Measurements from ENCODE around the gene IMMP2L. TPM values are rescaled to one million over a fixed set of nuclear protein-coding genes. Genes with fewer than 3 reads are reported as not detected.

The IMMP2L gene
- total RNA-seq, 1 donor, result 8.2 TPM

DNA sequence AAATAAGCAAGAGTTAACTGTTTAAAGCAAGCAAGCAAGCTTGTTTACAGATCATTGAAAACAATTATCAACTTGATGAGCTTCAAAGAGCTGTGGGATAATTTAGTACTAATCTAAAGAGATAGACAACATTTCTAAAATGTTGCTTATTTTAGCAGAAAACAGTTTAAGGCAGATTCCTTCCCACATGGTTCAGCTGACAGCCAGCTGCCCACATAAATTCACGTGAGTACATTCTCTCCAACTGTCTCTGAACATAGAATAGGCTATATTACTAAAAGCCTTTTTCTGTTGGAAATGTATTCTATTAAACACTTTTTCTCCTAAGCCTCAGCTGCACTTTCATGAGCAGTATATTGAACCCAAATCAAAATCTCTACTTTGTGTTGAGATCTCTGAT is 297.3 kb downstream of the IMMP2L start:
- no peak overlapping the region for H3K4me3 ChIP-seq (ENCODE audit: low read depth, low read length)
- DNase-seq (ENCODE audit: low read depth), result no peak
- TF ChIP-seq, protein P1, sequence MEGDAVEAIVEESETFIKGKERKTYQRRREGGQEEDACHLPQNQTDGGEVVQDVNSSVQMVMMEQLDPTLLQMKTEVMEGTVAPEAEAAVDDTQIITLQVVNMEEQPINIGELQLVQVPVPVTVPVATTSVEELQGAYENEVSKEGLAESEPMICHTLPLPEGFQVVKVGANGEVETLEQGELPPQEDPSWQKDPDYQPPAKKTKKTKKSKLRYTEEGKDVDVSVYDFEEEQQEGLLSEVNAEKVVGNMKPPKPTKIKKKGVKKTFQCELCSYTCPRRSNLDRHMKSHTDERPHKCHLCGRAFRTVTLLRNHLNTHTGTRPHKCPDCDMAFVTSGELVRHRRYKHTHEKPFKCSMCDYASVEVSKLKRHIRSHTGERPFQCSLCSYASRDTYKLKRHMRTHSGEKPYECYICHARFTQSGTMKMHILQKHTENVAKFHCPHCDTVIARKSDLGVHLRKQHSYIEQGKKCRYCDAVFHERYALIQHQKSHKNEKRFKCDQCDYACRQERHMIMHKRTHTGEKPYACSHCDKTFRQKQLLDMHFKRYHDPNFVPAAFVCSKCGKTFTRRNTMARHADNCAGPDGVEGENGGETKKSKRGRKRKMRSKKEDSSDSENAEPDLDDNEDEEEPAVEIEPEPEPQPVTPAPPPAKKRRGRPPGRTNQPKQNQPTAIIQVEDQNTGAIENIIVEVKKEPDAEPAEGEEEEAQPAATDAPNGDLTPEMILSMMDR (IDR thresholded peaks at IDR 0.05; ENCODE audit: insufficient read depth, low read depth, low read length), result no peak

GRCh38 chr7:111264111-111264868 is 298.0 kb downstream of the IMMP2L start:
- DNase-seq (ENCODE audit: low read depth), result no peak
- H3K4me3 ChIP-seq (ENCODE audit: low read depth, low read length), result no peak overlapping the region
- TF ChIP-seq, protein P1 (IDR thresholded peaks at IDR 0.05; ENCODE audit: insufficient read depth, low read depth, low read length), result no peak

DNA sequence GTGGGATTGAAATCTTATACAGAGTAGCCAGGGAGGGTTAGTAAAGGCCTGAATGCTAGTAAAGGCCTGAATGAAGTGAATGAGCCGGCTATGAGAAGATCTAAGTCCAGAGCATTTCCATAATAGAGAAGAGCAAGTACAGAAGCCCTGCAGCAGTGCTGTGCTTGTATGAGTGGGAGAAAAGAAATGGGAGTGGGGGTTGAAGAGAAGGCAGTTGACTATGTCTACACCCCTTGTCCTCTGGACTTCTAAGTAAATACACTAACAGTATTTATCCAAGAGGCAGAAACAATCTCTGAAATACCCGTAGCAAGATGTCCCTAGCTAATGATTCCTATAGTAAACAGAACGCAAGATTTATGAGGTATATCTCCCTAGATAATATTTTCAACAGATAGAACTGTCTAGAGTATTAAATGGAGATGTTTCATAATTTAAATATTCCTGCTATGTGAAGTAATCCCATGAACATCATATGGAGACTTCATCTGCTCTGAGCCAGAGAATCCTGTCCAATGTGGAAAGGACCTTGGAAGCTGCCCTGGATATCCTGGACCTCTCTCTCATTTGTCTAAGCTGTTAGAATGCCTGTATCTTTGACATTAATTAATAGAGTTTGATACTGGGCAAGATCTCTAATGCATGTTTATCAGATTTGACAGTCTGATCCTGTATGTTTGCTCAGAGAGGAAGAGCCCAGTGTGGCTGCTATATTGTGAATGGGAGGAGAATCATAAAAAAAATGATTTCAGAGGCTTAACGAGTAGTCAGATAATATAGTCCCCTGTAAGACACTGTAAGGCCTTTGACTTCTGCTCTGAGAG is 299.8 kb downstream of the IMMP2L start:
- peak; percentile 39 for DNase-seq (ENCODE audit: low read depth)
- H3K4me3 ChIP-seq (ENCODE audit: low read depth, low read length), result no peak overlapping the region
- TF ChIP-seq, protein P1 (IDR thresholded peaks at IDR 0.05; ENCODE audit: insufficient read depth, low read depth, low read length), result no peak

GRCh38 chr7:111261496-111261895 is 300.8 kb downstream of the IMMP2L start:
- DNase-seq (ENCODE audit: low read depth), result no peak
- TF ChIP-seq, protein P1 (IDR thresholded peaks at IDR 0.05; ENCODE audit: insufficient read depth, low read depth, low read length), result no peak
- H3K4me3 ChIP-seq (ENCODE audit: low read depth, low read length), result no peak overlapping the region

DNA sequence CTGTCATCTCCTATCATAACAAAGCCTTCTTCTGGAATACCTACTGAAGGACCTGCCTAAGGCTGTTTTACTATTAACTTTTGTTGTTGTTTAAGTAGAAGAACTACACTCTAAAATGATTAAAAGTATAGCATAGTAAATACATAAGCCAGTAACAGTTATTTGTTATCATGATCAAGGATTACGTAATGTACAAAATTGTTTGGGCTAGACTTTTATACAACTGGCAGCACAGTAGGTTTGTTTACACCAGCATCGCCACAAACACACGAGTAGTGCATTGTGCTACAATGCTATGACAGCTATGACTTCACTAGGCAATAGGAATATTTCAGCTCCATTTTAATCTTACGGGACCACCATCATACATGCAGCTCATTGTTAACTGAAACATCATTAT is 302.3 kb downstream of the IMMP2L start:
- H3K4me3 ChIP-seq (ENCODE audit: low read depth, low read length), result no peak overlapping the region
- DNase-seq (ENCODE audit: low read depth), result peak; percentile 3
- TF ChIP-seq, protein P1 (IDR thresholded peaks at IDR 0.05; ENCODE audit: insufficient read depth, low read depth, low read length), result no peak

DNA sequence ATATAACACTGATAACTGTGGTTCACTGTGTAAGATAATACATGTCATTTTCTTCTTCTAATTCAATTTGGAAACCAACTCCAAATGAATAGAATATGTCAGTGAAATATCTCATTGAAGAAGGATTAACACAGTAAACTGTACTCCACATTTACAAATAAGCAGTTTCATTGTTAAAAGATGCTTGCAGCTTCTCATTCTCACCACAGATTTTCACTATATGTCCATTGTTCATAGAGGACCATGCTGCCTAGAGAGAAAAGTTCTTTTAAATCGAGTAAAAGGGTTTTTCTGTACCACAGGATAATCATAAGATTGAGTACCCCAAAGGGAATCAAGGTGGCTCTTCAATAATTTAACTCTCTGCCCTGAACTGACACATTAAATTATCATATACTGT is 305.9 kb downstream of the IMMP2L start:
- H3K4me3 ChIP-seq (ENCODE audit: low read depth, low read length), result no peak overlapping the region
- TF ChIP-seq, protein P1 (IDR thresholded peaks at IDR 0.05; ENCODE audit: insufficient read depth, low read depth, low read length), result no peak
- no peak for DNase-seq (ENCODE audit: low read depth)

All from fibroblast of villous mesenchyme (primary cell).